GM21447 (cell line): ENCODE measurements around the gene FRMD4A.
"Not testable (repeated sequence)": the region's sequence is repeated elsewhere in the genome, so short reads cannot be mapped to it uniquely, and the experiment has no call there.

Experiments used
- ATAC-seq: cut with Tn5 transposase; IDR thresholded peaks from one replicate; pipeline ENCODE4 v1.9.1; 2021; ENCODE audit not compliant: unreplicated experiment

The FRMD4A gene

DNA sequence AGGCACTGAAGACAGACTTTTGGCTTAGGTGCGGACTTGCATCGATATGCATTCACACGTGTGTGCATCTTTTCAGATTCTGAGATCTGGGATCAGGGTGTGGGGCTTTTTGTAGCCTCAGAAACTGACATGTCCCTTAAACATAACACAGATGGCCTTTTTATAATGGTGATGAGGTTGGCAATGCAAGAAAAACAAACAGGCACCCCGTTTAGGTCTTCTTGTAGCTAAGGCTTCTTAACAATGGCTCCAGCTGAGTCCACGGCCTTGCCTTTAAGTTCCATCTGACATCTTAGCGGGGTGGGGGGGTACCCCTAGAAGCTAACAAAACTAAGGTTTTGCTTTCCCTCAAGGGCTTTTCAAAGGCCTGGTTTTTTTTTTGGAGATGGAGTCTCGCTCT is 597.7 kb downstream of the FRMD4A start:
- no peak for ATAC-seq

- no peak for ATAC-seq
These were observed 598.3 kb downstream of the FRMD4A start for GRCh38 chr10:13732465-13732881.

- ATAC-seq = no peak
These were observed 598.9 kb downstream of the FRMD4A start for GRCh38 chr10:13731799-13732198.

DNA sequence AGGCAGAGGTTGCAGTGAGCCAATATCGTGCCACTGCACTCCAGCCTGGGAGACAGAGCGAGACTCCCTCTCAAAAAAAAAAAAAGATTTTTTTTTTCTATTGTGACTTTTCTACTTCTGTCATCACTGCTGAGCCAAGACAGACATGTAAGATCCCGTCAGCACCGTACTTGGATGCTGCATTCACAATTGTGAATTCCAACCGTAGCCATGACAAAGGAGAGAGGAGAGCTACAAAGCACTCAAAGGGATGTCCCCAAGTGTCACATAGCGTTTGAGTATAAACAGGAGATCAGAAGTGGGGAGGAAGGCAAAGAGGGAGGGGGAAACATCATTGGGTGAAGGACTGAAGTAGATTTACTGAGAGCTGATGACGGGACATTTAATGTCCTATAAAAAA is 599.8 kb downstream of the FRMD4A start:
- no peak for ATAC-seq

DNA sequence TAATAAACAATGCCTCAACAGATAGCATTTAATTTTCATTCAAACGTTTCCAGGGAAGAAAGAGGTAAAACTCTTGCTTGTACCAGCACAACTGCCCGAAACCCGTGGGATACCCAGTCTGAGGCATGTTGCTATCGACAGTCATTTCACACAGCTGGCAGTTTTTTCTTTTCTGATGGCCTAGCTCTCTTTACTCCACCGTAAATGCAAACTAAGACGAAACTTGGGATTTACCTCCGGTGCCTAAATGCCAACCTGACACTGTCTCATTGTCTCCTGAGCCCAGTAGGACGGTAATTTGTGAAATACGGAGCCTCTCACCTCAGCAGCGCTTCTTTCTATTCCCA is 600.4 kb downstream of the FRMD4A start:
- ATAC-seq = no peak

- ATAC-seq = no peak
These were observed 601.0 kb downstream of the FRMD4A start for GRCh38 chr10:13729586-13730305.

GRCh38 chr10:13728898-13729535 is 601.7 kb downstream of the FRMD4A start:
- no peak for ATAC-seq

DNA sequence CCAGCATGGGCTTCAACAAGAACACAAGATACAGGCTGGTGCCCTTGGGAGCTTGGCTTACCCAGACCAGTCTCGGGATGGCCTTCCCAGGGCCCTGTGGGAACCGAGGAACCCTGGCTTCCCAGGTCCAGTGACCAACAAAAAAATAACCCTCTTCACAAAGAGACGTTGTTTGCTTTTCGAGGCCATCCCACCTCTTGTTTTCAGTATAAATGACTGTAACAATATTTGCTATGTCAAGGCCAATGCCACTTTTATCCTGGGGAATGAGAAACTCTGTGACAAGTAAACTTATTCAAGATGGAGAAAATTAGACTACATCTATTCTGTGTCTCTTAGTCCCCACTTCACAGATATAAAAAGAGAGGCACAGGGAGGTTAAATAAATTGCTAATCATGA is 605.1 kb downstream of the FRMD4A start:
- no peak for ATAC-seq

GRCh38 chr10:13724484-13724883 is 606.2 kb downstream of the FRMD4A start:
- no peak for ATAC-seq

GRCh38 chr10:13722747-13723653 is 607.7 kb downstream of the FRMD4A start:
- peak; percentile 47 for ATAC-seq

DNA sequence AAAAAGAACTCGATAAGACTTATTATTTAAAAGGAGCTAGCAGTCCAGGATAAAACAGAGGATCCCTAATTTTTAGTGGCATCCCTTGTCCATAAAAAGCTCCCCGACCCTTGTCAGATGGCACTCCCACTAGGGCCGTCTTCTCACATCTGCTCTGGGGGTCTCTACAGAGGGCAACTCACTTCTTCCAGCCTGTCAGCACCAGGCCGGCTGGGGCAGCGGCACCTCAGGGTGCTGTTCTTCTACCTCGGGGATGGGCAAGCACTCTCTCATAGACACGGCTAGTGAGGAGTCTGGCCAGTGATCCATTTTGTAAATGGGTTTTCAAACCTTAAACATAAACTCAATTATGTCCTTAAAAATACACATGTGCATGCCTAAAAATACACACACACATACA is 609.2 kb downstream of the FRMD4A start:
- ATAC-seq = no peak

- no peak for ATAC-seq
These were observed 610.0 kb downstream of the FRMD4A start for GRCh38 chr10:13720699-13721098.

- ATAC-seq = no peak
These were observed 611.3 kb downstream of the FRMD4A start for GRCh38 chr10:13719425-13719824.

- no peak for ATAC-seq
These were observed 611.9 kb downstream of the FRMD4A start for GRCh38 chr10:13718820-13719219.

GRCh38 chr10:13717936-13718772 is 612.6 kb downstream of the FRMD4A start:
- peak; percentile 55 for ATAC-seq

- no peak for ATAC-seq
These were observed 613.2 kb downstream of the FRMD4A start for GRCh38 chr10:13717571-13717935.

GRCh38 chr10:13716081-13717071 is 614.3 kb downstream of the FRMD4A start:
- no peak for ATAC-seq

DNA sequence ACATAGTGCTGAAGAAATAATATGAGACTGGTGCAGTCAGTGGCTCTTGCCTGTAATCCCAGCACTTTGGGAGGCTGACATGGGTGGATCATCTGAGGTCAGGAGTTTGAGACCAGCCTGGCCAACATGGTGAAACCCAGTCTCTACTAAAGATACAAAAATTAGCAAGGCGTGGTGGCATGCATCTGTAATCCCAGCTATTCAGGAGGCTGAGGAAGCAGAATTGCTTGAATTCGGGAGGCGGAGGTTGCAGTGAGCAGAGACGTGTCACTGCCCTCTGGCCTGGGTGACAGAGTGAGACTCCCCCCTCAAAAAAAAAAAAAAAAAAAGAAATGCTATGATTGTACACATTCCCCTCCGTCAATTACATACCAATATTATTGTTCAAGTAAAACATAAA is 615.1 kb downstream of the FRMD4A start:
- ATAC-seq = not testable (repeated sequence)

DNA sequence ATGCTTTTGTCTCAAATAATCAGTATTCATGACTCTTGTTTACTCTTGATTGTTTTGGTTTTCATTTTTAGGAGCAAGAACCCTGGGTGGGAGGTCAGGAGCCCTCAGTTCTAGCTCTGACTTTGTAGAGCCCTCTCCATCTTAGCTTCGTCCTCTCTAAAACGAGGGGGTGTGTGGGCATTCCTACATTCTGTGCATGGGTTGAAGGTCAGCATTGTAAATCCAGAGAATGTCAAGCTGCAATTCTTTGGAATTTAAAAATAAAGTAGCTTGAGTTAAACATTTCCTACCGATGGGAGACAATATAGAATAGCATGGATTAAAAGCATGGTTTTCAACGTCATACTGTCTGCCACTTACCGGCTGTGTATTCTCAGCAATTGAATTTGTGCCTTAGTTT is 615.6 kb downstream of the FRMD4A start:
- ATAC-seq = no peak
